NCI-H1694 (cell line): ENCODE results near the gene MAP3K10.
"Not testable (repeated sequence)": the region's sequence is repeated elsewhere in the genome, so short reads cannot be mapped to it uniquely, and the experiment has no call there.

Experiments used
- DNase-seq: peaks from one replicate; lab custom pipeline; 2025; lab: John Stamatoyannopoulos, UW

Gene MAP3K10

DNA sequence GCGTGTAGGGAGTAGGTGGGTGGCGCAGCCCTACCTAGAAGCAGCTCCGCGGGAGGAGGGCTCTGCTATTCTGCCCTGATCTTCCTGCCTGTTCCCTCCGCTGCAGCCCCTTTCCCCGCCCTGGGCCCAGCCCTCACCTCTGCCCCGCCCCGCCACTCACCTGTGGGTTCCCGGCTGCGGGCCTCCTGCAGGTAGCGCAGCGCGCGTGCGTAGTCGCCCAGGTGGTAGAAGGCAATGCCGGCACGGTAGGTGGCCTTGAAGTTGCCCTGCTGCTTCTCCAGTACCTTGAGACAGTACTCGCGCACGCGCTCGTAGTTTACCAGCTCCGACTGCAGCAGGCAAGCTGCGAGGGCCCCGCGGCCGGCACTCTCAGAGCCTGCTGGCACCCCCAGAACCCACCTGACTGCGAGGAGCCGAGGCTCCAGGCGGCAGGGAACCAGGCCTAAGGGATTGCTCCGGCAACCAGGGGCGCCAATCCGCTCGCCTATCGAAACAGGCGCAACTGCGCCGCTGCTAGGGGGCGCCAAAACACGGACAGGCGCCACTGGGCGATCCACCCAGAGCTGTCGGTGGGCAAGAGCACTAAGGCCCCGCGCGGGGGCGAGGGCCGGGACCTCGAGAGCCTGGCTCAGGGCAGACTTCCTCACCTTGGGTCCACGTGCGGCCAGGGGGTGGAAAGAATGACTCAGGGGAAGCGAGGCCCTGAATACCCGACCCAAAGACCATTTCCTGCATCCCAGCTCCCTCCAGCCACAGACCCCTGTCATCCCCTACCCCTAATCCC is 26.0 kb downstream of the MAP3K10 start:
- peak; percentile 9 for DNase-seq

DNA sequence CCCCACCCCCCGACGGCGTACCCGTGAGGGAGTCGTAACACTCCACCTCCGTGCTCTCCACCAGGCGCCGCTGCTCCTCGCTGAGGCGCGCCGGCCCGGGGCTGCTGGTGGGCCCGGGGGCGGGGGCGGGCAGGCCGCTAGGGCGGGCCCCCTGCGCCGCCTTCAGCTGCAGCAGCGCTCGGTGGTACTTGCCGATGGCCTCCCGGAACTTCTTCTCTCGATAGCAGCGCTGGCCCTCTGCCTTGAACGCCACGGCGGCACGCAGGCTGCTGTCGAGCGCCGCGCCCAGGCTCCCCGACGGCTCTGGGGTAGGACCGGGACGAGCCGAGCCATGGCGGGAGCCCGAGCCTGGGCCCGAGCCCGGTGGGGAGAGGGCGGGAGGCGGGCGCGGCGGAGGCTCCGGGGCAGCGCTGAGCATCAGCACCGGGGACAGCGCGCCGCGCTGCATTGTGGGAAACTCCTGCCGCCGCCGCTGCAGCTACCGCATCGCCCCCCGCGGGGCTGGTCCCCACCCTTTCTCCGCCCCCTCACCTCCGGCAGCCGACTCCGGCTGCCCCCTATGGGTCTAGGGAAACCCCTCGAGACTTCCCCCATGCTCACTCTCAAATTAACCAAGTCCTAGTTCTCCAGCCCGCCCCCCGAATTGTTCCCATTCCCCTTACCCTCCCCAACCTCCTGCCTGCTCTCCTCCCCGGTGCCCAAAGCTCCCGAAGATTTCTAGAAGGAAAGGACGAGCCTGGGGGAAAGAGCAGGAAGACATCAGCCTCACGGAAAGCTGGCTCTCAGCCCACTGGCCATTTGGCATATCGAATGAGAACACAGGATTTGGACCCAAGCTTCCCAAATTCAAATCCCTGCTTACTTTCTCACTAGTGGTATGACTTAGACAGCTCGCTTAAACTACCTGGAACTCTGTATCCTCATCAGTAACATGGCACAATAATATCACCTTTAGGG is 27.0 kb downstream of the MAP3K10 start, which contains the start of gene TTC9B:
Gene TTC9B (minus strand): TSS at position 451 of the 957 bp plus-strand sequence. CDS start 3 bp downstream, at position 448.
- DNase-seq: no peak

DNA sequence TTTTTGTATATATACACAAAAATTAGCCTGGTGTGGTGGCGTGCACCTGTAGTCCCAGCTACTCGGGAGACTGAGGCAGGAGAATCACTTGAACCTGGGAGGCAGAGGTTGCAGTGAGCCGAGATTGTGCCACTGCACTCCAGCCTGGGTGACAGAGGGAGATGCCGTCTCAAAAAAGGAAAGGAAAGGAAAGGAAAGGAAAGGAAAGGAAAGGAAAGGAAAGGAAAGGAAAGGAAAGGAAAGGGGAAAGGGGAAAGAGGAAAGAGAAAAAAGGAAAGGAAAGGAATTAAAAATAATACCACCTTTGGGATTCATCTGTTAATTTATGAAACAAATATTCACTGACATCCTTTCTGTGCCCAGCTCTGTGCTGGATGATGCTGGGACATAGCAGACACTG is 27.8 kb downstream of the MAP3K10 start:
- DNase-seq: not testable (repeated sequence)

DNA sequence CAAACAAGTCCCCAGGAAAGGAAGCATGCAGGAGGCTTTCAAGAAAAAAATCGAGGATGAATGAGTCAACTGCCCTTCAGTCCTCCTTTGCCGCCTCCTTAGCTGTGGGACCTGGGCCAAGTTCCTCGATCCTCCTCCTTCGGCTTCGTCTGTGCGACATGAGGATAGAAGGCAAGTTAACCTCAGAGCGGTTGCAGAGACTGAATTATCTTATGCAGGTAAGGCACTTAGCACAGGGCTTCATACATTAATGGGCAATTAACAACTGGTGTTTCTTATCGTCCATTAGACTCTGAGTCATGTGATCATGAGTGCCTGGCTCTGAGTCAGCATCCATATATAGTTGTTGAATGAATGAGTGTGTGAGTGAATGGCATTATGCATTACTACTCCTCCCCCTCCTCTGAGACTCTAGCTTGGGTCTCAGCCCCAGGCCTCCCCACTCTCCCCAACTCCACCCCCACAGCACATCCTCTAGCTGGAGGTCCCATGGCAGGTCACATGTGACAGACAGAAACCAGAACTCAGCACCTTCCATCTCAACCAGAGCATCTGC is 28.6 kb downstream of the MAP3K10 start:
- no peak for DNase-seq

DNA sequence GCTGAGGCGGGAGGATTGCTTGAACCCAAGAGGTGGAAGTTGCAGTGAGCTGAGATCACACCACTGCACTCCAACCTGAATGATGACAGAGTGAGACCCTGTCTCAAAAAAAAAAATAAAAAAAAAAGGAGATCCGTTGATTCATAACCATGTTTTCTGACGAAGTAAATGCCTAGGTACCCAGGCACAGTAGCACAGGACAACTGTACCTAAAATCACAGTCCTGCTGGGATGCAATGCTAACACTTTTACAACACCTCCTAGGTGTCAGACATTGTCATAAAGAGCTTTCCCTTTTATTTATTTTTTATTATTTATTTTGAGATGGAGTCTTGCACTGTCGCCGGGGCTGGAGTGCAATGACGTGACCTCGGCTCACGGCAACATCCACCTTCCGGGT is 29.4 kb downstream of the MAP3K10 start:
- no peak for DNase-seq

DNA sequence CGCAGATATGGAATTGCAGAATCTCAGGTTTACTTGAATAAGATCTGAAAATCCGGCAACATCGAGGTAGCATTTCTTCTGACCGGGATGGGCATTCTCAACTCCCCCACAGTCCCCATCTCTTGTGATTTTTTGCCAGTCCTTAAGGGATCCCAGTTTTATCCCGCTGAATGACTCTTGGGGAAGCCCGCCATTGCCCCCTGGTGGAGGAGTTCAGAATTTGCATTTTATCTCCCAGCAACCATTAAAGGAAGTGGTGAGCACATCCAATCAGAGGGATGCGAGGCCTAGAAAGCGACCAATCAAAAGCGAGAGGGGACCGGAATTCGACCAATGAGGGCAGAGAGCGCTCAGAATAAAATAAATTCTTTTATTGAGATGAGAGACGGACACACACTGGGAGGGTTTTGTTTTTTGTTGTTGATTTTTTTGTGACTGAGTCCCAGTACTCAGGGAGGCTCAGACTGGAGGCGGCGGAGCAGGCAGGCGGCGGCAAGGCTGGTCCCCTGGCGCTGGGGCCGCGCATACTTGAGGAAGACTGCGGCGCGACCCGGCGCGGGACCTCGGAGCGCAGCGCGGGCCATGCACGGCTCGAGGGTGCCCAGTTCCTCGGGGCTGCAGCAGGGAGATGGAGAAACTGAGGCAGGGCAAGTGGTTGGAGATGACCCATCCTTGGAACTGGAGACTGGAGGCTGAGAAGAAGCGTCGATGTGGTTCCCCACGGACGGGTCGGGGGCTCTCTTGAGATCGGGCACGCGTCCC is 30.8 kb downstream of the MAP3K10 start:
- peak; percentile 95 for DNase-seq

DNA sequence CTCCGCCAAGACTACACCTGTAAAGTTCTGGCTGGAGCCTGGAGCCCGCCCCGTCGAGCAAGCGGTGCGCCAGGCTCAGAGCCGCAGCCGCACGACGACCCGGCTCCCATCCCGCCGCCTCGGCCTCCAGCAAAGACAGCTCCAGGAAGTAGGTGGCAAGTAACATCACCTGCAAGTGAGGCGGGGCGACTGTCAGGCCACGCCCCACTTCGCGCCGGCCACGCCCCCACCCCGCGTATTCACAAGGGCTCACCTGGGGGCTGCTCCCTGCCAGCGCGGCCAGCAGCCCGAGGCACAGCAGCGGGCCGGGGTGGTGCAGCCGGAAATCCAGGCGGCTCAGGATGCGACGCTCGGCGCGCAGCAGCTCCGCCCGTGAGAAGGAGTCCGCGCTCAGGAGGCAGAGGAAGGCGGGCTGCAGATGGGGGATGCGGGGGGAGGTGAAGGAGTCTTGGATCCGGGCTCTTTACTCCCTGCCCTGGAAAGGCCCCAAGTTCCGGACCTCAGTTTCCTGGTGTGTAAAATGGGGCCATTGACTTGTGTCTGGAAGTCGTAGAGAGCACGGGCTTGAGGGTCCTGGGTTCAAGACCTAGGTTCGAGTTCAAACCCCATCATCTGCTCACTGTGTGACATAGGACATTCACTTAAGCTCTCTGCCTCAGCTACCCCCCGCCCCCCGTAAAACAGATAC is 32.1 kb downstream of the MAP3K10 start:
- DNase-seq: no peak

DNA sequence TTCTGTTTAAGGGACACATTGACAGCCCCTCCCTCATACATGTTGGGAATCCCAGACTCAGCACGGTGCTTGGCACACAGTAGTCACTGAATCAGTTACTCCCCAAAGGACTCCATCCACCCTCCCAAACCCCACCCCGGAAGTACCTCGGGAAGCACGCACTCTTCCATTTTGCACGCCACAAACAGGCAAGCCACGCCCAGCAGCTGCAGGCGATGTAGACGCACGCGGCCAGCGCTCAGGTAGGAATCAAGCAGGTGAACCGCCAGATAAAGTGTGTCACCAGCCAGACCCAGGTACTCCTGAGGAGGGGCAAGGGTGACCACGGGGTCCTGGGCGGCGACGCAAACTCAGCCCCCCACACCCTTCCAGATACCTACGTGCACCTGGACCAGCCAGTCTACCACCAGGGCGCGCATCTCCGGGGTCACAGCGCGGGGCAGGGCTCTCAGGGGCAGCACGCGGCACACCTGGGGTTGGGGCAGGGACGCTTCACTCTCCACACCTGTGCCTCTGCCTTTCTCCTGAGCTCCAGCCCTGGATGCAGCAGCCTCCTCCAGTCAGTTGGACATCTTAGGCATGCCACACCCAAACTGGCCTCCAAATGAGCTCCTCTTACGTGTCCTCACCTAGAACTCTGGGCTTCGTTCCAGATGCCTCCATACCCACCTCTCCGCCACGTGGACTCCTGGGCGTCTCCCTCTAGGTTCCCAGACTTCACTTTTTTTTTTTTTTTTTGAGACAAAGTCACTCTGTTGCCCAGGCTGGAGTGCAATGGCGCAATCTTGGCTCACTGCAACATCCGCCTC is 33.3 kb downstream of the MAP3K10 start:
- no peak for DNase-seq

DNA sequence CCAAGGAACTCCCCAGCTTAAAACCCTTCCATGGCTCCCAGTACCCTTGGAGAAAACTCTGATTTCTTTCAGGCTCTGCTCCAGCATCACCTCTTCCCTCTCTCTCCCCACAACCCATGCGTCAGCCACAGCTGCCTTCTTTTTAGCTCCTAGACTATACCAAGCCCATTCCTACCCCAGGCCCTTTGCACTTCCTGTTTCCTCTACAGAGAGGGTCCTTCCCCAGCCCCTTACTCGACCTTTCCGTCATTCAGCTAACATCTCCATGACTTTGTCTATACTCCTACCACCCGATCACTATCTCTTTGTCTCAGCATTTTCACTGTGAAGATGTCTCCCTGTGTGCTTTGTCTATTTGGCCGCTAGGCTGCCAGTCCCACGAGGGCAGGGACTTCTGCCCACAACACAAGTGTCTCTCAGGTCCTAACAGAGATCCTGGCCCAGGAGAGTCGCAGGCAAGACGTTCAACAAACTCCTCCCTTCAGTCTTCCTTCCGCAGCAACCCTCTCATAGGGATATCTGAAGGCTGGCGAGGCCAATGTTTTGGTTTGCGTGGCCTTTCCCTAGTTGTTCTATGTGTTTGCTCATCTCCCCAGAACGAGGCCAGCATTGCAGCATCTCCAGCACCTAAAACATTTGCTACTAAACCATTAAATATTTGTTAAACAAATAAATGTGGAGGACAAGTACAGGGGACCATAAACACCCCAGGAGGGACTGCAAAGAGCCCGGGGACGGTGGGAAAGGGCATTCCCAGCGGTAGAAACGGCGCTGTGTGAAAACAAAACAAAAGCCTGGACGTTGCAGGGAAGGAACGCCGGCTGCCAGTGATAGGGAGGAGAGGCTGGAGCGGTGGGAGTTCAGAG is 34.4 kb downstream of the MAP3K10 start:
- no peak for DNase-seq

DNA sequence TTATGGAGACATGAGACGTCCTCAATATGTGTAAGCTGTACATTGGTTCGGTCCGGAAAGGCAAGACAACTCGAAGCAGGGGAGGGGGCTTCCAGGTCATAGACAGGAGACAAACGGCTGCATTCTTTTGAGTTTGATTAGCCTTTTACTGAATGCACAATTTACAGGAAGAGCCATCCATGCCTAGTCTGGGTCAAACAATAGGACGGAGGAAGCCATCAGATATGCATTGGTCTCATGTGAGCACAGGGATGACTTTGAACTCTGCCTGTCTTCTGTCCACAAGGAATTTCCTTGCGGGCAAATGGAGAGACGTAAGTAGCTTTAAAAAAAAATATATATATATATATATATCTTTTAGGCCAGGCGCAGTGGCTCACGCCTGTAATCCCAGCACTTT is 37.1 kb downstream of the MAP3K10 start:
- no peak for DNase-seq

DNA sequence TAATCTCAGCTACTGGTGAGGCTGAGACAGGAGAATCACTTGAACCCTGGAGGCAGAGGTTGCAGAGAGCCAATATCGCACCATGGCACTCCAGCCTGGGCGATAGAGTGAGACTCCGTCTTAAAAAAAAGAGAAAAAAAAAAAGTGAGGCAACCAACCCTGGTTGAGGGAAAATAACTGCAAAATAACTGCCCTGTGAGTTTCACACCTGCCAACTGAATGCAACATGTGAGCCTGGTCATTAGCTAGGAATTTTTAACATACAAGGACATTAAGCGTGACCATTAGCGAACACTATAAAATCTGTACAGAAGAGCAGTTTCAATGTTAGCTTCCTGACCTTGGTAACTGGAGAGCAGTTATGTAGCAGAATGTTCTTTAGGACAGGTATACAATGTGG is 37.6 kb downstream of the MAP3K10 start:
- DNase-seq: no peak

DNA sequence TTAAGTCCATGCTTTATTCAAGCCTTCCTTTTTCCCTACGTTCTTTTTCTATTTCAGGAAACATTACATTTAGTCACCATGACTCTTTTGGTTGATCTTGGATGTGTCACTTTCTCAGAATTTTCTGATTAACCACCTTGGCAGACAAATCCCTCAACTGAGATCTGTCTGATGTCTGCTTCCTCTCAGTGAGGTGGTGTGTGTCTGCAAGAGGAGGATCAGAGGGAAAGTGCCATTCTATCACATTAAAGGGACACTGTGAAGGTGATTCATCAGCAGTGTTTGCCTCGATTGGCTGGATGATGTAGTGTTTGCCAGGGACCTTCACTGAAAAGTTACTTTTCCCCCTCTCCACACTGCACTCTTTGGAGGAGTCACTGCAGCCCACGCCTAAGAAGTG is 38.3 kb downstream of the MAP3K10 start:
- DNase-seq: no peak

DNA sequence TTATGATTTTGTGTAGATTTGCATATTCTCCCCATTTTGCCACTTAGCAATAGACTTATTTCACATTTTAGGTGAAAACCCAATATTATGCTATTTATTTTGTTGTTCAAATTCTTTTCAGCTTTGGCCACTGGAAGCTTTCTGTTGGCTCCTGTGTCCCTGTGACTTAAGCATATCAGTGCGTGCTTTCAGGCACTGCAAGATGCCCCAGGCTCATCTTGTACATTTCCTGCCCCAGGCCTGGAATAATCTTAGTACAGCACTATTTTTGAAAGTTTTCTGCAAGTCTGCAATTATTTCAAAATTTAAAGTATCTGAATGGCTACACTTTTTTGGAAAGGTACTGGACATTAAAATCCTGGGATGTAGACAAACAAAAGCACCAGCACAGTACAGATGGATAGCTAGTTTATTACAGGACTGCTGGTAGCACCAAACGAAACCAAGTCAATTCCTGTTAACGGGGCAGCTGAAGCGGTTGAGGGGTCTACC is 38.7 kb downstream of the MAP3K10 start:
- DNase-seq: no peak

DNA sequence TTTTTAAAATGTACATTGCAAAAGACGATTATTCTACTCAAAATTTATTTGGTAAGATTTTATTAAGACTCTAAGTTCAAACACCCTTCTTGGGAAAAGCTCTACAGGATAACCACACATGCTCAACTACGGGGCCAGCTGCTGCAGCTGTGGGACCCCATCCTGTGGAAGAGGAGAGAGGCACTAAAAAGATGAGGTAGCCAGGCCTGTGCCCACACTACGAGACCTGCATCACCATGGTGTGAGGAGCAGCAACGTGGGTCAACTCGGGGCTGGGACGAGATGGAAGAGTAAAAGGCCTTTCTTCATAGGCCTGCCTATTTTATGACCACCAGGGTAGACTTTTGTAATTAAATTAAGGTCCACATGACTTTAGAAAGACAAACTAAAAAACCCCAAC is 39.8 kb downstream of the MAP3K10 start:
- no peak for DNase-seq

DNA sequence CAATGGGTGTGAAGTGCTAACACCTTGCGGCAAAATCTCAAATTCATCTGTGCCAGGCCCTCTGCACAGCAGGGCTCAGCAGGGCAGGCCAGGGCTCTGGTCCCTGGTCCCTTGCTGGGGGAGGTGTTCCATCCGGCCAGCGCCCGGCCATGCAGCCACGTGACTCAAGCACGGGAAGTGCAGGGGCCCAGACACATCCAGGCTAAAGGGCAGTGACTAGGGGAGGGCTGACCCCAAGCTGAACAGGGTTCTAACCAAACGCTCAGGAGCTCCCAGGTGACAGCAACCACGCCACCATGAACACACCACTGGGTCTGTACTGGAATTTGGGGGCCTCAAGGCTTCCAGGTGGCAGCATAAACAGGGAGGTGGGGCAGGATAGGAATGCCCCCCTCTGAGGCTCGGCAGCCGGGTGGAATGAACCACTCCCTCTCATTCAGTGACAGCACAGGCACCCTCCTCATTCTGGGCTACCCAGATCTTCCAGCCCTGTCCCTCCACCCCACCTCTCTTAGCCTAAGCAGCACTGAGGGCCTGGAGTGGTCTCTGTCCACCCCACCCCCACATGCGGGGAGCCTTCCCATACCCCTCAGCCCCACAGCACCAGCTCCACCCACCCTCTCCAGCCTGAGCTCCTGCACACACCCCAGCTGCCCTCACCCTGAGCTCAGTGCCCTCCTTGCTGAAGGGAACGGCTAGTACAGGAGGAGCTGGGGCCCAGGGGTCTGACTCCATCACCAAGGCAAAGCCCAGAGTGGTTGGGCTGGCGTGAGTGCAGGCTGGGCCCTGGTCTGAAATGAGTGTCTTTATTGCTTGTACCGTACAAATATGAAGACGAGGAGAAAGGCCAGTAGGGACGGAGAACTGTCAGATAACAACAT is 40.6 kb downstream of the MAP3K10 start:
- DNase-seq: no peak

DNA sequence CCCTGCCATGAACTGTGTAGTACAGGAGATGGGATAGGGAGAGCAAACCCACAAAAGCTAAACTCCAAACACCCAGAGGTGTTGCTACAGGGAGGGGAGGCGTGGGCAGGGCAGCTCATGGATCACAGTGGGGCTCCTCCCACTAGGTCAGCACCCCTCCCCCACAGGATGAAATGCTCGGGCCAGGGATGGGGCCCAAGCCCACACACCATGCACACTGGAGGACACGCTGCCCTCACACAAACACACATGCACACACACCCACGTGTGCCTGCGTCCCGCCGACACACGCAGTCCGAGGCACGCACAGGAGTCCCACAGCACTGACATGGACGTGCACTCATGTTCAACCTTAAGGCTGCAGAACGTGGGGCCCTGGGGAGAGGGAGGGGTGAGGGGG is 41.3 kb downstream of the MAP3K10 start:
- DNase-seq: no peak

DNA sequence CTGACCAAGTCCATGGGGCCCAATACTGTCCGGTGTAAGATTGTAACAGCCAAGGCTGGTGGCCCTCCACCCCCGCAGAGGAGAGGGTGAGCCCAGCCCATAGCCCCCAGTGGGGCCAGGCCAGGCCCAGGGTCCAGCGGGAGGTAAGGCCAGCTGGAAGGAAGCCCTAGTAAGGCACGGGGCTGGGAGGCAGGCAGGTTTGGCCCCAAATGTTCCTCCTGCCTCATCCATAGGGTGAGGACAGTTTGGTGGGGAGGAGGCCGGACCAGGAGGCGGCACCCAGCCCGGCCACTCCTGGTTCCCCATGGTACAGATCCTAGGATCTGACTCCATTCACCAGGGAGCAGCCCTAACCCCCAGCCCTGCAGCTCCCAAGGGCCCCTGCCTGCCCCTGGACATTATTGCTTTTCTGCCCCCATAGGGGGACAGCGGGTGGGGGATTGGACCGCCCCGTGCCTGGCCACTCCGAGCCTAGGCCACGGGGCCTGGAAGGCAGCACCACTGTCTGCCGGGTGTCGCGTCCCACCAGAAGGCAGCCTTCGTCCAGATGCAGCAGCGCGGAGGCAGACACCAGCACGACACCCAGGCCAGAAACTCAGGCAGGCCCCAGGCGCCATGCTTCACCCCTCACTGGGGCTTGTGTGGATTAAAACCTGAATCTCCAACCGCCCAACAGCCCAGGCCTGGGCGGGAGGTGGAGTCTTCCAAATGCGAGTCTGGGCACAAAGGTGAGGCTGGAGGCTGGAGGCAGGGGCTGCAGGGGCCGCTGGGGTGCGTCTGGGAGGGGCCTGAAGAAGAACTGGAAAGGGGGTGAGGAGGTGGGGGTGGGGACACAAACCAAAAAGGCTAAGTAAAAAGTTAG is 42.0 kb downstream of the MAP3K10 start:
- no peak for DNase-seq
